Ureter (tissue), 1 donor: ENCODE data around the gene MMP11. TPM values are rescaled to one million over a fixed set of nuclear protein-coding genes. Genes with fewer than 3 reads are reported as not detected.

Source experiments
- DNase-seq: peaks from one replicate; pipeline ENCODE4 v3.0.0-alpha.2; 2020; ENCODE audit warnings: low spot score
- total RNA-seq: library from RNA; stranded (reverse); gene quantifications from one replicate; pipeline ENCODE4 v1.2.4, GENCODE V29; 2023
- donor health status: DM: yes; HTN: yes; CAD: no.

MMP11 gene
- total RNA-seq, 1 donor from 2014 or later, result 1.5 TPM

- no peak for DNase-seq
Observed at GRCh38 chr22:23780146-23780748, 7.6 kb downstream of the MMP11 start.

GRCh38 chr22:23781065-23781464 lies 8.4 kb downstream of the MMP11 start:
- no peak for DNase-seq

GRCh38 chr22:23781511-23782183 lies 9.0 kb downstream of the MMP11 start:
- DNase-seq, result no peak

DNA sequence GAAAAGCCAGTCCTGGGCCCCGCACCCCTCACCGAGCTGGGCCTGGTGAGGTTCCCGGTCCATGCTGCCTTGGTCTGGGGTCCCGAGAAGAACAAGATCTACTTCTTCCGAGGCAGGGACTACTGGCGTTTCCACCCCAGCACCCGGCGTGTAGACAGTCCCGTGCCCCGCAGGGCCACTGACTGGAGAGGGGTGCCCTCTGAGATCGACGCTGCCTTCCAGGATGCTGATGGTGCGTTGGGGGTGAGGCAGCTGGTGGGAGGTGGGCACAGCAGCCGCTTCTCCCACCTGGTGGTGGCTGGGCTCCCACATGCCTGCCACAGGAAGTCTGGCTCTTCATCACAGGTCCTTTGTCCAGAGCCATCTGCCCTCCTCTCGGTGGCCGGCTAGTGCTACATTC lies 9.6 kb downstream of the MMP11 start:
- DNase-seq, result no peak

GRCh38 chr22:23782703-23783102 lies 10.1 kb downstream of the MMP11 start:
- DNase-seq, result no peak

DNA sequence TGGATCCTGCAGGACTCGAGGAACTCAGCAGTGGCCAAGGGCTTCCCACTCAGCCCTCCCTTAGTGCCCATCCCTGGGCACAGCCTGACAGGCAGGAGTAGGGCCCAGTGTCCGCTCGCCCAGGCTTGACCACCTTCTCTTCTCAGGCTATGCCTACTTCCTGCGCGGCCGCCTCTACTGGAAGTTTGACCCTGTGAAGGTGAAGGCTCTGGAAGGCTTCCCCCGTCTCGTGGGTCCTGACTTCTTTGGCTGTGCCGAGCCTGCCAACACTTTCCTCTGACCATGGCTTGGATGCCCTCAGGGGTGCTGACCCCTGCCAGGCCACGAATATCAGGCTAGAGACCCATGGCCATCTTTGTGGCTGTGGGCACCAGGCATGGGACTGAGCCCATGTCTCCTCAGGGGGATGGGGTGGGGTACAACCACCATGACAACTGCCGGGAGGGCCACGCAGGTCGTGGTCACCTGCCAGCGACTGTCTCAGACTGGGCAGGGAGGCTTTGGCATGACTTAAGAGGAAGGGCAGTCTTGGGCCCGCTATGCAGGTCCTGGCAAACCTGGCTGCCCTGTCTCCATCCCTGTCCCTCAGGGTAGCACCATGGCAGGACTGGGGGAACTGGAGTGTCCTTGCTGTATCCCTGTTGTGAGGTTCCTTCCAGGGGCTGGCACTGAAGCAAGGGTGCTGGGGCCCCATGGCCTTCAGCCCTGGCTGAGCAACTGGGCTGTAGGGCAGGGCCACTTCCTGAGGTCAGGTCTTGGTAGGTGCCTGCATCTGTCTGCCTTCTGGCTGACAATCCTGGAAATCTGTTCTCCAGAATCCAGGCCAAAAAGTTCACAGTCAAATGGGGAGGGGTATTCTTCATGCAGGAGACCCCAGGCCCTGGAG lies 10.9 kb downstream of the MMP11 start:
- DNase-seq, result no peak

DNA sequence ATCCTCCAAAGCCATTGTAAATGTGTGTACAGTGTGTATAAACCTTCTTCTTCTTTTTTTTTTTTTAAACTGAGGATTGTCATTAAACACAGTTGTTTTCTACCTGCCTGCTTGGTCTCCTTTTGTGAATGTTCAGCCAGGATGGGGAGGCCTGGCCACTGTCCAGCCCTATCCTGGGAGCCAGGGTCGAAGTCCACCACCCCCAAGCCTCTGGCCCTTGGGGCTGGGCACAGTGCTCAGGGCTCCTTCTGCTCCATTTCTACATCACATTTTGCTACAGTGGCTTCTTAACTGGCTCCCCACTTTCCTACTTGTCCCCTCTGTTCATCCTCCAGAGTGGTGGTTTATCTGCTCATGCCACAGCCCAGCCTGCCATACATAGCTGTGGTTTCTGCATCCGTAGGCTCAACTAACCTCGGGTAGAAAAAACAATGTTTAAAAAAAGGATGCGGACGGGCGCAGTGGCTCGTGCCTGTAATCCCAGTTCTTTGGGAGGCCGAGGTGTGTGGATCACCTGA lies 11.6 kb downstream of the MMP11 start:
- DNase-seq, result no peak

DNA sequence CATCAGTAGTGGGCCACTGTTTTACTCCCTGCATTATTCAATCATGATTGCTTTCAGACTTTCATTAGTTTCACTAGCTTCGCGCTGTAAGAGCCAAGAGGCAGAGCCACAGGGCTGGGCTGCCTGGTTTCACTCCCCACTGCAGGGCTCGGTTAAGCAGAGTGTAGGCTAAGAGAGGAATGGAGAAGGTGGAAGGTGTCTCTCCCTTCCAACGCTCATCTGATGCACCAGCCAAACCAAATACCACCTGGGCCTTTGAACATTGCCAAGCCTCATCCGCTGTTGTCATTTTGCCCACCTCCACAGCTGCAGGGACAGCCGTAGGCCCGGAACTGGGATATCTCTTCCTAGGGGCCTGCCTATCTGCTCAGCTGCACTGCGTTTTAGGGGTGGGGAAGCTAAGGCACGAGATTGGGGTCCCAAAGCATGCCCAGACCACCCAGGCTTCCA lies 13.6 kb downstream of the MMP11 start:
- no peak for DNase-seq

DNA sequence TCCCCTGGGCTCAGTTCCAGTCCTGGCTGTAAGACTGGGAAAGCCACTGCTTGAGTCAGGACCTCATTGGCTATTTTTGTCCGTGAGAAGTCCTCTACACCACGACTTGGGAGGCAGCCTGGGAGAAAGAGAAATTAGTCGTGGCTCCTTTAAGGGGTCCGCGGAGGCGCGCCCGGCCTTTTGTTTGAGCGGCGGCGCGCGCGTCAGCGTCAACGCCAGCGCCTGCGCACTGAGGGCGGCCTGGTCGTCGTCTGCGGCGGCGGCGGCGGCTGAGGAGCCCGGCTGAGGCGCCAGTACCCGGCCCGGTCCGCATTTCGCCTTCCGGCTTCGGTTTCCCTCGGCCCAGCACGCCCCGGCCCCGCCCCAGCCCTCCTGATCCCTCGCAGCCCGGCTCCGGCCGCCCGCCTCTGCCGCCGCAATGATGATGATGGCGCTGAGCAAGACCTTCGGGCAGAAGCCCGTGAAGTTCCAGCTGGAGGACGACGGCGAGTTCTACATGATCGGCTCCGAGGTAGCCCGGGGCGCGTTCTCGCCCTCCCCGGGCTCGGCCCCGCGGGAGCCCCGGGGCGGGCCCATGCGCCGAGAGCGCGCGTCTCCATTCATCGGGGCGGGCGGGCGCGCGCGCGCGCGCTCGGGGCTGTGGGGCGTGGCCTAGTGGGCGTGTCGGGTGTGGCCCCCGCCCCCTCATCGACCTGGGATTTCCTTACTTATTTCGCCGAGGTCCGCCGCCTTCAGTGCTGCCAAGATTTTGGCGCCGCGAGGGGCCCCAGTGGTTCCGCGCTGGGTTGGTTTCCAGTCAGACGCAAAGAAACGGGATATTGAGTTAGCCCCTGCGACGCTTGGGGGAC lies 14.3 kb downstream of the MMP11 start, which contains the start of gene SMARCB1:
SMARCB1 (plus strand) TSS at position 215 of the 848 bp plus-strand sequence; CDS start at position 419, 204 bp downstream.
- peak; percentile 89 for DNase-seq

GRCh38 chr22:23787600-23787896 lies 14.9 kb downstream of the MMP11 start:
- no peak for DNase-seq

DNA sequence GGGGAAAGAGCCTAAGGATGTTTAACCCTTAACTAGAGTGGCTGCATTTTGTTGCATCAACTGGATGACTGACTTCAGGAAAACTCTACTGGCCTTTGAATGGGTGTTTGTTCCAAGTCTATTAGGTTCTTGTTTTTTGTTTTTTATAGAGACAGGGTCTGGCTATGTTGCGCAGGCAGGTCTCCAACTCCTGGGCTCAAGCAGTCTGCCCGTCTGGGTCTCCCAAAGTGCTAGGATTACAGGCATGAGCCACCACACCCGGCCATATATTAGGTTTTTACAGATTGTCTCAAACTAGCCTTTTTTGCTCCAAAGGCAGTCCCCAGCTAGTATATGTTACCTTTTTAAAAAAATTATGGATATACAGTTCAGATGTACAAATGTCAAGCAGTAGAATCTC lies 15.3 kb downstream of the MMP11 start:
- DNase-seq, result no peak

- DNase-seq, result no peak
Observed at GRCh38 chr22:23789121-23789520, 16.5 kb downstream of the MMP11 start.

GRCh38 chr22:23789638-23790037 lies 17.0 kb downstream of the MMP11 start:
- no peak for DNase-seq

GRCh38 chr22:23790819-23791737 lies 18.4 kb downstream of the MMP11 start:
- DNase-seq, result no peak

DNA sequence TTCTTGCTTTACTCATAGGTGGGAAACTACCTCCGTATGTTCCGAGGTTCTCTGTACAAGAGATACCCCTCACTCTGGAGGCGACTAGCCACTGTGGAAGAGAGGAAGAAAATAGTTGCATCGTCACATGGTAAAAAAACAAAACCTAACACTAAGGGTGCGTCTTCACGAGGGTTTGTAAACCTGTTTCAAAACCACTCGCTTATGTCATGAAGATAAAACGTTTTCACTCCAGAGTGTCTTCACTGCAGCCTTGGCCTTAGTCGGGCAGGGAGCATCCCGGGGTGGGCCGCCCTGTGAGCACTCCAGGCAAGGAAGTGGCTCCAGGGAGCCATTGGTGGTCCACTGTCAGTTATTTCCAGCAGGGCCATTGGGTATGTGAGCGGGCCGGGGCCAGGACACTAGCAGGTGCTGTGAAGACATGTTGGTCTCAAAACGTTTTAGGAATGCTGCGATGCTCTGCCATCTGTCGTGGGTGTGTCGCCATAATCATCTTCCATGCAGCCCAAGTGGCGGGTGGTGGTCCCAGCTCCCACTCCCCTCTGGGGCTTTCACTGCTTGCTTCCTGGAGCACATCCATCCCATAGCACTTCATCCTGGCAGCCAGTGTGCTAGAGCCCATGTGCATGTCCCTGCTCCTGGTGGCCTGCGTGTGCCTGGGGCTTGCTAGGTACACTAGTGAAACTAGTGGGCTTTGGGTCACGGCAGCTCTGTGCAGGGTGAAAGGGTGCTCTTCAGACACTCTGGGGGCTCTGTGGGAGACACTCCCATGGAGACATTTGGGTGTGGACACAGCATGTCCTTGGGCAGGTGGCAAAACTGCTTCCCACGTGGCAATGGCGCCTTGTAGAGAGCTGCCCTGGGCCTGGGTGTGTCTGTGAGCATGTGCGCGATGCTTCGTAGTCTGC lies 19.3 kb downstream of the MMP11 start:
- no peak for DNase-seq

DNA sequence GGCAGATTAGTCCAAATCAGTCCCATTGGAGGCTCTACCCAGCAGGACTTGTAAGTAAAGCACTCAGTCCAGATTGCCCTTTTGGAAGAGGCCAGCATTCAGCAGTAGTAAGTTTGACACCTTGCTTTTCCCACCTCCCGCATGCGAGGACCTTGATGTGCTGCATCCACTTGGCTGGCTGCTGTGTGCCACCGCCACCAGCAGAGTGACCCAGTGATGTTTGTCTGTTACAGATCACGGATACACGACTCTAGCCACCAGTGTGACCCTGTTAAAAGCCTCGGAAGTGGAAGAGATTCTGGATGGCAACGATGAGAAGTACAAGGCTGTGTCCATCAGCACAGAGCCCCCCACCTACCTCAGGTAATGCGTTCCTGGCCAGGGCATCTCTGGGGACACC lies 20.7 kb downstream of the MMP11 start:
- no peak for DNase-seq

DNA sequence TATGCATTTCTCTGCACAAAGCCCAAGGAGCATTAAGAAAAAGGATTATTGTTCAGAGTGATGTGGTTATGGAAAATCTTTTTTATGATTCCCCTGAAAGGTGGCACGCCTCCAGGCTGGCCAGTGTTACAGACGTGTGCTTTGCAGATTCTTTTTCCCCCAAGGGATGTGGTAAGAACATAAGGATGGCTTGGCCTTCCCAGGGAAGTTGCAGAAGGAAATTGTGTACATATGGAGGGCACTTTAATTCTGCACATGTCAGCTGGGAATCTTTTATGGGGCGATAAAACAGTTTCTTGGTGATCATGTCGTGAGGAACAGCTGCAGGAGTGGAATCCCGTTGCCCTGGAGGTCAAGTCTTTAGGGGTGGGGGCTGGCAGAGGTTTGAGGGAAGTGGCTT lies 23.8 kb downstream of the MMP11 start:
- DNase-seq, result no peak

GRCh38 chr22:23800297-23801237 lies 27.9 kb downstream of the MMP11 start:
- DNase-seq, result no peak
